ENCODE measurements around the gene MICA.

Gene MICA

DNA sequence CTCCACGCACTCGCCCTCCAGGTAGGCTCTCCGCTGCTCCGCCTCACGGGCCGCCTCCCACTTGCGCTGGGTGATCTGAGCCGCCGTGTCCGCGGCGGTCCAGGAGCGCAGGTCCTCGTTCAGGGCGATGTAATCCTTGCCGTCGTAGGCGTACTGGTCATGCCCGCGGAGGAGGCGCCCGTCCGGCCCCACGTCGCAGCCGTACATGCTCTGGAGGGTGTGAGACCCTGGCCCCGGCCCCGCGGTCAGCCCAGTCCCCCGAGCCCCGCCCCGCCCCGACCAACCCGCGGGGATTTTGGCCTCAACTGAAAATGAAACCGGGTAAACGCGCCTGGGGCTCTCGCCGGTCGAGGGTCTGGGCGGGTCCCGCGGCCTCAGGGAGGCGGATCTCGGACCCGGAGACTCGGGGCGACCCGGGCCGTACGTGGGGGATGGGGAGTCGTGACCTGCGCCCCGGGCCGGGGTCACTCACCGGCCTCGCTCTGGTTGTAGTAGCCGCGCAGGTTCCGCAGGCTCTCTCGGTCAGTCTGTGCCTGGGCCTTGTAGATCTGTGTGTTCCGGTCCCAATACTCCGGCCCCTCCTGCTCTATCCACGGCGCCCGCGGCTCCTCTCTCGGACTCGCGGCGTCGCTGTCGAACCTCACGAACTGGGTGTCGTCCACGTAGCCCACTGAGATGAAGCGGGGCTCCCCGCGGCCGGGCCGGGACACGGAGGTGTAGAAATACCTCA lies 47.0 kb upstream of the MICA start:
- no peaks in the 10 kb centered on the region for H3K4me1 ChIP-seq
- peak overlapping the region; percentile 67 for H3K4me3 ChIP-seq (ENCODE audit: low read depth, low read length)
- peak overlapping the region; percentile 61 for H3K4me2 ChIP-seq (ENCODE audit: low read length)
- H3K9ac ChIP-seq: no peak overlapping the region
- no peak for TF ChIP-seq CTCF (IDR thresholded peaks at IDR 0.05)
- H3K9me3 ChIP-seq (ENCODE audit: control insufficient read depth, low read length): no peaks in the 10 kb centered on the region
- H3K27ac ChIP-seq: no peak overlapping the region
- no peaks in the 10 kb centered on the region for H3K36me3 ChIP-seq (ENCODE audit: control insufficient read depth, insufficient read depth, low read length)
- peak overlapping the region; percentile 89 for H2AFZ ChIP-seq
- no peaks in the 10 kb centered on the region for H3K27me3 ChIP-seq (ENCODE audit: control insufficient read depth, insufficient read depth, low read length)
- H3K79me2 ChIP-seq: no peaks in the 10 kb centered on the region

DNA sequence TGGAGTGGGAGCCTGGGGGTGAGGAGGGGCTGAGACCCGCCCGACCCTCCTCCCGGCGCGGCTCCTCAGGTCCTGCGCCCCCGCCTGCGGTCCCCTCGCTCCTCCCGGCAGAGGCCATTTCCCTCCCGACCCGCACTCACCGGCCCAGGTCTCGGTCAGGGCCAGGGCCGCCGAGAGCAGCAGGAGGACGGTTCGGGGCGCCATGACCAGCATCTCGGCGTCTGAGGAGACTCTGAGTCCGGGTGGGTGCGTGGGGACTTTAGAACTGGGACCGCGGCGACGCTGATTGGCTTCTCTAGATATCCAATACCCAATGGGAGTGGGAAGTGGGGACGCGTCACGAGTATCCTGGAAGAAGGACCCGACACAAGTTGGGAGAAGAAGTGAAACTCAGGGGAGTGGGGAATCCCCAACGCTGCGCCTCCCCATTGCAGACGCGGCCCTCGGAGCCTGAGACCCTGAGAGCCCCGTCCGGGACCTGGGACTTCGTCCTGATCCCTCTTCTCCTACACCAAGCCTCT lies 46.4 kb upstream of the MICA start, which contains the start of gene HLA-B:
TSS of gene HLA-B (minus strand) at position 234 of the 521 bp plus-strand sequence. CDS start at position 213, 21 bp downstream.
- H2AFZ ChIP-seq: peak within 1 kb of the TSS; percentile 89
- peak within 1 kb of the TSS; percentile 87 for H3K4me2 ChIP-seq (ENCODE audit: low read length)
- H3K79me2 ChIP-seq: no peaks in the 10 kb centered on the region
- TF ChIP-seq CTCF (IDR thresholded peaks at IDR 0.05): no peak
- H3K9me3 ChIP-seq (ENCODE audit: control insufficient read depth, low read length): no peaks in the 10 kb centered on the region
- H3K9ac ChIP-seq: no peak within 1 kb of the TSS
- peak within 1 kb of the TSS; percentile 67 for H3K4me3 ChIP-seq (ENCODE audit: low read depth, low read length)
- H3K4me1 ChIP-seq: no peaks in the 10 kb centered on the region
- no peaks in the 10 kb centered on the region for H3K36me3 ChIP-seq (ENCODE audit: control insufficient read depth, insufficient read depth, low read length)
- H3K27ac ChIP-seq: no peak within 1 kb of the TSS
- no peaks in the 10 kb centered on the region for H3K27me3 ChIP-seq (ENCODE audit: control insufficient read depth, insufficient read depth, low read length)

DNA sequence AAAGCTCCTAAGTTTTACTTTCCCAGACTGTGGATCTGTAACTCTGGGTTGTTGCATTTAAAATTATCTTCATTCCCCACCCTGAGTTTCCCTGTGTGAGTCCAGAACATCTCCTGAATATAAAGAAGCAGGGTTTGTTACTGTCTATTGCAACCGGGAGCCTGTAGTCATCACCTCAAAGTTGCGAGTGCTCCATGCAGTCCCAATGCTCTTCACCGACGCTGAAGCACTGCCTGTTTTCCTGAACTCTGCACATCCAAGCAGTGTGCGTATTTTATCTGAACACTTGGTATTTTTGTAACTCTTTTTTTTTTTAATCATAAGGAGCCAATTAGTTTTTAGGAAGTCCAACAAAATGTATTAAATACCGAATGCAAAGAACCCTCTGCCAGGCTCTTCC lies 45.5 kb upstream of the MICA start:
- Histone ChIP-seq H3K27ac (no peak overlapping the region), H3K4me2 (ENCODE audit: low read length) (no peak overlapping the region), H2AFZ (no peak overlapping the region), H3K9ac (no peak overlapping the region), H3K27me3 (ENCODE audit: control insufficient read depth, insufficient read depth, low read length) (no peaks in the 10 kb centered on the region), H3K36me3 (ENCODE audit: control insufficient read depth, insufficient read depth, low read length) (no peaks in the 10 kb centered on the region), H3K9me3 (ENCODE audit: control insufficient read depth, low read length) (no peaks in the 10 kb centered on the region), H3K4me3 (ENCODE audit: low read depth, low read length) (no peak overlapping the region), H3K4me1 (no peaks in the 10 kb centered on the region), H3K79me2 (no peaks in the 10 kb centered on the region)
- TF ChIP-seq CTCF (IDR thresholded peaks at IDR 0.05): no peak

- Histone ChIP-seq H3K4me3 (ENCODE audit: low read depth, low read length) (no peak overlapping the region), H3K79me2 (no peaks in the 10 kb centered on the region), H3K9me3 (ENCODE audit: control insufficient read depth, low read length) (no peaks in the 10 kb centered on the region), H3K27me3 (ENCODE audit: control insufficient read depth, insufficient read depth, low read length) (no peaks in the 10 kb centered on the region), H3K36me3 (ENCODE audit: control insufficient read depth, insufficient read depth, low read length) (no peaks in the 10 kb centered on the region), H3K27ac (no peak overlapping the region), H2AFZ (no peak overlapping the region), H3K4me1 (no peaks in the 10 kb centered on the region), H3K4me2 (ENCODE audit: low read length) (no peak overlapping the region), H3K9ac (no peak overlapping the region)
- TF ChIP-seq CTCF (IDR thresholded peaks at IDR 0.05): no peak
These were observed 45.1 kb upstream of the MICA start for GRCh38 chr6:31358302-31358701.

- Histone ChIP-seq H3K4me3 (ENCODE audit: low read depth, low read length) (no peak overlapping the region), H3K27me3 (ENCODE audit: control insufficient read depth, insufficient read depth, low read length) (no peaks in the 10 kb centered on the region), H3K36me3 (ENCODE audit: control insufficient read depth, insufficient read depth, low read length) (no peaks in the 10 kb centered on the region), H2AFZ (no peak overlapping the region), H3K4me2 (ENCODE audit: low read length) (no peak overlapping the region), H3K27ac (no peak overlapping the region), H3K79me2 (no peaks in the 10 kb centered on the region), H3K4me1 (no peaks in the 10 kb centered on the region), H3K9ac (no peak overlapping the region), H3K9me3 (ENCODE audit: control insufficient read depth, low read length) (no peaks in the 10 kb centered on the region)
- TF ChIP-seq CTCF (IDR thresholded peaks at IDR 0.05): no peak
These were observed 43.8 kb upstream of the MICA start for GRCh38 chr6:31359581-31359980.
